OCI-LY1 (cell line): ENCODE results near the gene DGKG.

Source experiments
- H2AFZ ChIP-seq: fragments of 200-600 bp; sonication (generic), shearing (Covaris generic); 2 replicates; pipeline ENCODE4 v1.6.0; 2014; ENCODE audit warnings: antibody characterized with exemption, mild to moderate bottlenecking, low read length
- H3F3A ChIP-seq: fragments of 200-600 bp; sonication (generic), shearing (Covaris generic); 2 replicates; pipeline ENCODE4 v1.6.0; 2014; ENCODE audit warnings: mild to moderate bottlenecking, antibody characterized with exemption, low read length, moderate library complexity; ENCODE audit not compliant: insufficient read depth
- H3K27ac ChIP-seq: fragments of 200-600 bp; sonication (generic); 2 replicates; pipeline ENCODE4 v1.5.1; 2014; ENCODE audit warnings: low read length, mixed run types, mild to moderate bottlenecking, low read depth; ENCODE audit not compliant: poor library complexity, severe bottlenecking
- H3K27me3 ChIP-seq: fragments of 200-600 bp; sonication (generic); 2 replicates; pipeline ENCODE4 v1.6.0; 2014; ENCODE audit warnings: antibody characterized with exemption, mild to moderate bottlenecking, low read length, moderate library complexity; ENCODE audit not compliant: insufficient read depth
- H3K36me3 ChIP-seq: fragments of 200-600 bp; sonication (generic); 2 replicates; pipeline ENCODE4 v1.6.1; 2014; ENCODE audit warnings: mild to moderate bottlenecking, antibody characterized with exemption, low read length, moderate library complexity, mixed read lengths; ENCODE audit not compliant: insufficient read depth
- H3K4me1 ChIP-seq: fragments of 200-600 bp; sonication (generic); 2 replicates; pipeline ENCODE4 v1.5.1; 2014; ENCODE audit warnings: mild to moderate bottlenecking, low read length, moderate library complexity; ENCODE audit not compliant: insufficient read depth, severe bottlenecking
- H3K4me2 ChIP-seq: fragments of 200-600 bp; sonication (generic), shearing (Covaris generic); 2 replicates; pipeline ENCODE4 v1.6.1; 2014; ENCODE audit warnings: low read length
- H3K4me3 ChIP-seq: fragments of 200-600 bp; sonication (generic); 2 replicates; pipeline ENCODE4 v1.5.1; 2014; ENCODE audit warnings: low read length, low read depth, mild to moderate bottlenecking, mixed read lengths; ENCODE audit not compliant: poor library complexity, severe bottlenecking
- H3K79me2 ChIP-seq: fragments of 200-600 bp; shearing (Covaris generic); 2 replicates; pipeline ENCODE4 v1.6.1; 2016; ENCODE audit warnings: mixed run types, low read length, mixed read lengths; ENCODE audit not compliant: insufficient read depth
- H3K9ac ChIP-seq: fragments of 200-600 bp; sonication (generic), shearing (Covaris generic); 2 replicates; pipeline ENCODE4 v1.6.1; 2014; ENCODE audit warnings: mild to moderate bottlenecking, low read length, mixed read lengths
- H3K9me2 ChIP-seq: fragments of 200-600 bp; sonication (generic), shearing (Covaris generic); 2 replicates; pipeline ENCODE4 v1.6.1; 2014; ENCODE audit warnings: low read depth, mild to moderate bottlenecking, low read length, mixed read lengths
- H3K9me3 ChIP-seq: fragments of 200-600 bp; shearing (Covaris generic); 2 replicates; pipeline ENCODE4 v1.6.1; 2014; ENCODE audit warnings: low read length, mixed read lengths
- H4K20me1 ChIP-seq: fragments of 200-600 bp; sonication (generic), shearing (Covaris generic); 2 replicates; pipeline ENCODE4 v1.6.0; 2016; ENCODE audit warnings: mild to moderate bottlenecking, low read length; ENCODE audit not compliant: insufficient read depth
- CTCF ChIP-seq: fragments of 200-600 bp; sonication (generic), shearing (Covaris generic); IDR thresholded peaks from 2 replicates; pipeline ENCODE4 v1.5.1; 2017; ENCODE audit warnings: mild to moderate bottlenecking, antibody characterized with exemption, low read length, moderate library complexity, mixed read lengths
- EZH2 ChIP-seq: fragments of 200-600 bp; sonication (generic), shearing (Covaris generic); IDR thresholded peaks from 2 replicates; pipeline ENCODE4 v1.8.0; 2017; ENCODE audit warnings: borderline replicate concordance, mixed run types, mild to moderate bottlenecking, antibody characterized with exemption, low read length, moderate library complexity, mixed read lengths

DGKG gene

GRCh38 chr3:186218421-186218820, 143.6 kb downstream of the DGKG start:
- TF ChIP-seq EZH2, result no peak
- TF ChIP-seq CTCF, result no peak
- H3K4me2 ChIP-seq, result no peak overlapping the region
- no peaks in the 10 kb centered on the region for H3K79me2 ChIP-seq
- no peaks in the 10 kb centered on the region for H4K20me1 ChIP-seq
- no peaks in the 10 kb centered on the region for H3F3A ChIP-seq
- H3K27me3 ChIP-seq, result 0 out of 2 replicates have a peak, but pooled peaks cover 4% of the 10 kb centered on the region
- no peaks in the 10 kb centered on the region for H3K4me1 ChIP-seq
- H2AFZ ChIP-seq, result no peak overlapping the region
- no peaks in the 10 kb centered on the region for H3K36me3 ChIP-seq
- no peak overlapping the region for H3K4me3 ChIP-seq
- no peaks in the 10 kb centered on the region for H3K9me3 ChIP-seq
- no peaks in the 10 kb centered on the region for H3K9me2 ChIP-seq
- H3K9ac ChIP-seq, result no peak overlapping the region
- H3K27ac ChIP-seq, result no peak overlapping the region

- no peaks in the 10 kb centered on the region for H4K20me1 ChIP-seq
- H3K9me3 ChIP-seq, result no peaks in the 10 kb centered on the region
- TF ChIP-seq EZH2, result no peak
- no peak overlapping the region for H3K4me3 ChIP-seq
- no peak overlapping the region for H2AFZ ChIP-seq
- no peaks in the 10 kb centered on the region for H3F3A ChIP-seq
- H3K4me1 ChIP-seq, result no peaks in the 10 kb centered on the region
- no peak overlapping the region for H3K27ac ChIP-seq
- no peaks in the 10 kb centered on the region for H3K79me2 ChIP-seq
- H3K27me3 ChIP-seq, result 0 out of 2 replicates have a peak, but pooled peaks cover 4% of the 10 kb centered on the region
- no peak overlapping the region for H3K4me2 ChIP-seq
- H3K36me3 ChIP-seq, result no peaks in the 10 kb centered on the region
- no peak overlapping the region for H3K9ac ChIP-seq
- no peaks in the 10 kb centered on the region for H3K9me2 ChIP-seq
Observed at GRCh38 chr3:186217820-186218164, 144.2 kb downstream of the DGKG start.

GRCh38 chr3:186216900-186217819, 144.9 kb downstream of the DGKG start:
- Histone ChIP-seq H3K27ac (no peak overlapping the region), H3K27me3 (0 out of 2 replicates have a peak, but pooled peaks cover 4% of the 10 kb centered on the region), H3K4me1 (no peaks in the 10 kb centered on the region), H3K9me2 (no peaks in the 10 kb centered on the region), H2AFZ (no peak overlapping the region), H4K20me1 (no peaks in the 10 kb centered on the region), H3K9me3 (no peaks in the 10 kb centered on the region), H3F3A (no peaks in the 10 kb centered on the region), H3K36me3 (no peaks in the 10 kb centered on the region), H3K4me2 (no peak overlapping the region), H3K79me2 (no peaks in the 10 kb centered on the region), H3K9ac (no peak overlapping the region), H3K4me3 (no peak overlapping the region)
- TF ChIP-seq CTCF, result no peak
- no peak for TF ChIP-seq EZH2
